VCaP (cell line): Measurements from ENCODE around the gene DUSP1.

Source experiments
- H3K27ac ChIP-seq: fragments of 450-650 bp; 2 replicates; pipeline ENCODE4 v1.5.1; 2017
- TF ChIP-seq, protein P1 (sequence below): fragments of 450-650 bp; conservative IDR thresholded peaks from 2 replicates; pipeline ENCODE4 v1.5.1; 2017; ENCODE audit warnings: mild to moderate bottlenecking, moderate library complexity

DUSP1 gene

GRCh38 chr5:172772112-172772906 lies 1.3 kb upstream of the DUSP1 start:
- TF ChIP-seq, protein P1, sequence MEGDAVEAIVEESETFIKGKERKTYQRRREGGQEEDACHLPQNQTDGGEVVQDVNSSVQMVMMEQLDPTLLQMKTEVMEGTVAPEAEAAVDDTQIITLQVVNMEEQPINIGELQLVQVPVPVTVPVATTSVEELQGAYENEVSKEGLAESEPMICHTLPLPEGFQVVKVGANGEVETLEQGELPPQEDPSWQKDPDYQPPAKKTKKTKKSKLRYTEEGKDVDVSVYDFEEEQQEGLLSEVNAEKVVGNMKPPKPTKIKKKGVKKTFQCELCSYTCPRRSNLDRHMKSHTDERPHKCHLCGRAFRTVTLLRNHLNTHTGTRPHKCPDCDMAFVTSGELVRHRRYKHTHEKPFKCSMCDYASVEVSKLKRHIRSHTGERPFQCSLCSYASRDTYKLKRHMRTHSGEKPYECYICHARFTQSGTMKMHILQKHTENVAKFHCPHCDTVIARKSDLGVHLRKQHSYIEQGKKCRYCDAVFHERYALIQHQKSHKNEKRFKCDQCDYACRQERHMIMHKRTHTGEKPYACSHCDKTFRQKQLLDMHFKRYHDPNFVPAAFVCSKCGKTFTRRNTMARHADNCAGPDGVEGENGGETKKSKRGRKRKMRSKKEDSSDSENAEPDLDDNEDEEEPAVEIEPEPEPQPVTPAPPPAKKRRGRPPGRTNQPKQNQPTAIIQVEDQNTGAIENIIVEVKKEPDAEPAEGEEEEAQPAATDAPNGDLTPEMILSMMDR, result peak; percentile 75
- peak overlapping the region; percentile 88 for H3K27ac ChIP-seq

GRCh38 chr5:172771439-172772111 lies 580 bp upstream of the DUSP1 start:
- H3K27ac ChIP-seq, result peak overlapping the region; percentile 88
- TF ChIP-seq, protein P1, result no peak

GRCh38 chr5:172770374-172770674 lies 671 bp downstream of the DUSP1 start:
- H3K27ac ChIP-seq, result peak overlapping the region; percentile 88
- TF ChIP-seq, protein P1, result no peak

- TF ChIP-seq, protein P1, result no peak
- peak overlapping the region; percentile 88 for H3K27ac ChIP-seq
Measured at GRCh38 chr5:172769616-172770373, 1.2 kb downstream of the DUSP1 start.

GRCh38 chr5:172769342-172769615 lies 1.7 kb downstream of the DUSP1 start:
- H3K27ac ChIP-seq, result no peak overlapping the region; the same call in 1 of the 2 replicates

GRCh38 chr5:172768573-172769341 lies 2.2 kb downstream of the DUSP1 start:
- TF ChIP-seq, protein P1, result no peak
- no peak overlapping the region for H3K27ac ChIP-seq

More at GRCh38 chr5:172769342-172769615, 1.7 kb downstream of the DUSP1 start:
- TF ChIP-seq, protein P1, result no peak
